ENCODE results near the gene DAB2IP. TPM values are rescaled to one million over a fixed set of nuclear protein-coding genes. Genes with fewer than 3 reads are reported as not detected.

The DAB2IP gene
- total RNA-seq, 1 experiment from 2014 or later, result 31.0 TPM

DNA sequence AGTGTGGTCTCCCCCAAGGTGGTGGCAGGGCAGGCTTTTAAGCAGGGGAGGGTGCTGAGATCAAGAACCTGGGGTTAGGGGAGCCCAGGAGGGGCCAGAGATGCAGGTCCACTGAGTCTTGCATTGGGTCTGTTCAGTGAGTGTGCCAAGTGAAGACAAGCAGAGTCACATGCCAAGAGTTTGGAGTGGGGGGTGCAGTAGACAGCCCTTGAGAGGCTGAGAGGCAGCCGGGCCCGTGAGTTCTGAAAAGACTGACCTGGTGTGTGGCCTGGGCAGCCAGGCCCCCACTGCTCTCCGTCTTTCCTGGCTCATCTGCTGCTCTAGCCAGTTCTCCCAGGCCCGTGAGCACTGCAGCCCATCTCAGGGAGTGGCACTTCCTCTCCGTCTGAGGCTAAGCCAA lies 120.0 kb downstream of the DAB2IP start:
- TF ChIP-seq ZFX (IDR thresholded peaks at IDR 0.05) (no peak), ELF1 (IDR thresholded peaks at IDR 0.05; ENCODE audit: borderline replicate concordance, low read depth) (no peak), SP1 (IDR thresholded peaks at IDR 0.05; ENCODE audit: low read depth) (no peak), POLR2AphosphoS5 (IDR thresholded peaks at IDR 0.05; ENCODE audit: low read depth, low read length) (no peak), TCF7L2 (IDR thresholded peaks at IDR 0.05; ENCODE audit: borderline replicate concordance, extremely low read depth, insufficient read depth, insufficient read length) (no peak), RAD21 (IDR thresholded peaks at IDR 0.05; ENCODE audit: low read depth) (no peak), POLR2A (IDR thresholded peaks at IDR 0.05; ENCODE audit: borderline replicate concordance, extremely low read depth, insufficient read depth, insufficient read length) (no peak), FOSL1 (IDR thresholded peaks at IDR 0.05; ENCODE audit: low read depth) (no peak), SRF (IDR thresholded peaks at IDR 0.05; ENCODE audit: low read depth) (no peak), SIN3A (IDR thresholded peaks at IDR 0.05; ENCODE audit: low read depth) (no peak)
- TF ChIP-seq, protein P1, sequence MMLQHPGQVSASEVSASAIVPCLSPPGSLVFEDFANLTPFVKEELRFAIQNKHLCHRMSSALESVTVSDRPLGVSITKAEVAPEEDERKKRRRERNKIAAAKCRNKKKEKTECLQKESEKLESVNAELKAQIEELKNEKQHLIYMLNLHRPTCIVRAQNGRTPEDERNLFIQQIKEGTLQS (IDR thresholded peaks at IDR 0.05), result no peak
- TF ChIP-seq, protein P2, sequence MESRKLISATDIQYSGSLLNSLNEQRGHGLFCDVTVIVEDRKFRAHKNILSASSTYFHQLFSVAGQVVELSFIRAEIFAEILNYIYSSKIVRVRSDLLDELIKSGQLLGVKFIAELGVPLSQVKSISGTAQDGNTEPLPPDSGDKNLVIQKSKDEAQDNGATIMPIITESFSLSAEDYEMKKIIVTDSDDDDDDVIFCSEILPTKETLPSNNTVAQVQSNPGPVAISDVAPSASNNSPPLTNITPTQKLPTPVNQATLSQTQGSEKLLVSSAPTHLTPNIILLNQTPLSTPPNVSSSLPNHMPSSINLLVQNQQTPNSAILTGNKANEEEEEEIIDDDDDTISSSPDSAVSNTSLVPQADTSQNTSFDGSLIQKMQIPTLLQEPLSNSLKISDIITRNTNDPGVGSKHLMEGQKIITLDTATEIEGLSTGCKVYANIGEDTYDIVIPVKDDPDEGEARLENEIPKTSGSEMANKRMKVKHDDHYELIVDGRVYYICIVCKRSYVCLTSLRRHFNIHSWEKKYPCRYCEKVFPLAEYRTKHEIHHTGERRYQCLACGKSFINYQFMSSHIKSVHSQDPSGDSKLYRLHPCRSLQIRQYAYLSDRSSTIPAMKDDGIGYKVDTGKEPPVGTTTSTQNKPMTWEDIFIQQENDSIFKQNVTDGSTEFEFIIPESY (IDR thresholded peaks at IDR 0.05; ENCODE audit: extremely low read depth, insufficient replicate concordance, low read length), result no peak
- TF ChIP-seq, protein P3, sequence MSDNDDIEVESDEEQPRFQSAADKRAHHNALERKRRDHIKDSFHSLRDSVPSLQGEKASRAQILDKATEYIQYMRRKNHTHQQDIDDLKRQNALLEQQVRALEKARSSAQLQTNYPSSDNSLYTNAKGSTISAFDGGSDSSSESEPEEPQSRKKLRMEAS (IDR thresholded peaks at IDR 0.05), result no peak
- Histone ChIP-seq H2AFZ (ENCODE audit: low read depth, low read length, poor library complexity, severe bottlenecking) (no peak overlapping the region), H3K36me3 (ENCODE audit: control insufficient read depth in 1 of 2, insufficient read depth in 2 of 2, low read length in 2 of 2) (peaks cover 0 to 29% of the 10 kb centered on the region in 2 experiments; a peak in 2 of 4 replicates), H3K9me2 (ENCODE audit: insufficient read depth) (no peaks in the 10 kb centered on the region), H3K4me3 (replicated peaks in 1 of 2; ENCODE audit: low read depth in 1 of 2, low read length in 2 of 2) (no peak overlapping the region), H3K27me3 (ENCODE audit: insufficient read depth, low read length) (no peaks in the 10 kb centered on the region), H3K9ac (ENCODE audit: low read length) (no peak overlapping the region), H3K4me2 (ENCODE audit: low read length) (no peak overlapping the region), H3K9me3 (ENCODE audit: control insufficient read depth in 1 of 2, insufficient read depth in 1 of 2, low read depth in 1 of 2, low read length in 2 of 2) (no peaks in the 10 kb centered on the region), H3K79me2 (ENCODE audit: insufficient read depth, low read length) (no peaks in the 10 kb centered on the region), H3K27ac (ENCODE audit: low read depth, low read length) (no peak overlapping the region), H4K20me1 (ENCODE audit: insufficient read depth) (no peaks in the 10 kb centered on the region), H3K4me1 (ENCODE audit: control insufficient read depth in 1 of 2, insufficient read depth in 2 of 2, low read length in 2 of 2) (no peaks in the 10 kb centered on the region)
- intact Hi-C loops (cut with micrococcal nuclease), result no loop called here
- DNase-seq (ENCODE audit: low read depth, low spot score), result no peak
- ATAC-seq, result no peak
- ChIA-PET POLR2A (no interaction called here), CTCF (no interaction called here), RAD21 (ENCODE audit: low non-redundant PET in 1 of 2, low total read pairs in 2 of 2, uncharacterized antibody in 2 of 2, unreplicated experiment in 2 of 2) (no interaction called here)
- BruUV-seq (replicated peaks), result no TSS peak

Measured in HCT116 (cell line).